SU-DHL-6 (cell line): Measurements from ENCODE around the gene CT47C1.

Experiments used
- EZH2phosphoT487 ChIP-seq: fragments of 200-600 bp; sonication (generic), shearing (Covaris generic); conservative IDR thresholded peaks from 2 replicates; pipeline ENCODE4 v1.6.1; 2018; ENCODE audit warnings: mild to moderate bottlenecking, antibody characterized with exemption, low read length, moderate library complexity, mixed read lengths
- TF ChIP-seq, protein P1 (sequence below): fragments of 200-600 bp; sonication (generic); IDR thresholded peaks from one replicate; pipeline ENCODE4 v1.5.1; 2017; ENCODE audit warnings: antibody characterized with exemption, mild to moderate bottlenecking, low read length, moderate library complexity; ENCODE audit not compliant: insufficient read depth, poor library complexity, severe bottlenecking

DNA sequence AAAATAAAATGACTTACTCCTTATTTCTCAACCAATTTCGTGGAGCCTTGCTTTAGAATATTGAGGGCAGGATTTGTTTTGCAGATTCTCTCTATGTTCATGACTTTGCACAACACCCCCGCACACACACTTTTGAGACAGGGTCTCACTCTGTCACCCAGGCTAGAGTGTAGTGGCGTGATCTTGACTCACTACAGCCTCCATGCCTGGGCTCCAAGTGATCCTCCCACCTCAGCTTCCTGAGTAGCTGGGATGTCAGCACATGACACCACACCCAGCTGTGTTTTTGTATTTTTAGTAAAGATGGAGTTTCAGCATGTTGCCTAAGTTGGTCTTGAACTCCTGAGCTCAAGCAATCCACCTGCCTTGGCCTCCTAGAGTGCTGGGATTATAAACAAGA is 12.0 kb downstream of the CT47C1 start:
- TF ChIP-seq, protein P1, sequence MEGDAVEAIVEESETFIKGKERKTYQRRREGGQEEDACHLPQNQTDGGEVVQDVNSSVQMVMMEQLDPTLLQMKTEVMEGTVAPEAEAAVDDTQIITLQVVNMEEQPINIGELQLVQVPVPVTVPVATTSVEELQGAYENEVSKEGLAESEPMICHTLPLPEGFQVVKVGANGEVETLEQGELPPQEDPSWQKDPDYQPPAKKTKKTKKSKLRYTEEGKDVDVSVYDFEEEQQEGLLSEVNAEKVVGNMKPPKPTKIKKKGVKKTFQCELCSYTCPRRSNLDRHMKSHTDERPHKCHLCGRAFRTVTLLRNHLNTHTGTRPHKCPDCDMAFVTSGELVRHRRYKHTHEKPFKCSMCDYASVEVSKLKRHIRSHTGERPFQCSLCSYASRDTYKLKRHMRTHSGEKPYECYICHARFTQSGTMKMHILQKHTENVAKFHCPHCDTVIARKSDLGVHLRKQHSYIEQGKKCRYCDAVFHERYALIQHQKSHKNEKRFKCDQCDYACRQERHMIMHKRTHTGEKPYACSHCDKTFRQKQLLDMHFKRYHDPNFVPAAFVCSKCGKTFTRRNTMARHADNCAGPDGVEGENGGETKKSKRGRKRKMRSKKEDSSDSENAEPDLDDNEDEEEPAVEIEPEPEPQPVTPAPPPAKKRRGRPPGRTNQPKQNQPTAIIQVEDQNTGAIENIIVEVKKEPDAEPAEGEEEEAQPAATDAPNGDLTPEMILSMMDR: no peak
- TF ChIP-seq EZH2phosphoT487: no peak
